HG03575 (cell line): ENCODE results near the gene RARRES2.
A peak's percentile ranks its signal among the peaks of the same experiment; 100 is the strongest.
"Not testable (repeated sequence)": the region's sequence is repeated elsewhere in the genome, so short reads cannot be mapped to it uniquely, and the experiment has no call there.

ENCODE experiments used
- ATAC-seq: cut with Tn5 transposase; IDR thresholded peaks from one replicate; pipeline ENCODE4 v1.9.1; 2021; ENCODE audit not compliant: unreplicated experiment, insufficient number of reproducible peaks, low FRiP score; ENCODE audit errors: extremely low read depth

The RARRES2 gene

DNA sequence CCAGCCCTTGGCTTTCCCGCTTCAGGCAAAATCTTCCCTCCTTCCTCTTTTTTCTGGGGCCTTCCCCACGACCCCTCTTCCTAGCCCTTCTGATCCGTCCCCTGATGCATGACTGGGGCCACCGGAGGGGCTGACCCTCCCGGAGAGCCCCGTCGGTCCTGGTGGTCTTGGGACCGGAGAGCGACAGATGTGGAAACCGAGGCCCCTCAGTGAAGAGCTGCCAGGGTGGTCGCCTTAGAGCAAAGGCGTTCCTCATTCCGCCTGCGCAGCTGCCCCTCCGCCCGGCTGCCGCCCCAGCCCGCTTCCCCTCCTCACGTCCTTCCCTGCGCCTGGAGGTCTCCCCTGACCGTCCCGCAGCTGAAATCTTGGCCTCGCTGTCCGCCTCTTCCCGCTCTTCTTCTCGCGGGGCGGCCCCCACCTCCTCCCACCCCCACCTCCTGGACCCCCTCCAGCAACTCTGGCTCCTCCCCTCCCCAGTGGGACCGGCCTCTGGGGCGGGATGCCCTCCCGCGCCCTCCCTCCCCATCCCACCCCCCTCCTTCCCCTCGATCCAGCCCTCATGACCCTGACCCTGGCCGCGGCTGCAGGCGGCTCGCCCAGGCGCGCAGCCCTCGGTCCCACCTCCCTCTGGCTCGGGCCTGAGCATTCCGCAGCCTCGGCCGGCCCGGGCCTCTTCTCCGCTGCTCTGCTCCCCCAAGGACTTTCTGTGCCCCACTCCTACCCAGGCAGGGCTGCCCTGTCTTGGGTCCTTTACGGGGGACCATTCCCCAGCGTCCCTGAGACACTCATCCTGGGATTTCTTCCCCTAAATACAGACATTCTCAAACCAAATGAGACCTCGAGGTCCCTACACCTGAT, at the start of gene RARRES2:
TSS of gene RARRES2 (minus strand) at position 367 of the 858 bp plus-strand sequence. CDS start 1,020 bp downstream, outside the sequence.
- ATAC-seq = no peak

DNA sequence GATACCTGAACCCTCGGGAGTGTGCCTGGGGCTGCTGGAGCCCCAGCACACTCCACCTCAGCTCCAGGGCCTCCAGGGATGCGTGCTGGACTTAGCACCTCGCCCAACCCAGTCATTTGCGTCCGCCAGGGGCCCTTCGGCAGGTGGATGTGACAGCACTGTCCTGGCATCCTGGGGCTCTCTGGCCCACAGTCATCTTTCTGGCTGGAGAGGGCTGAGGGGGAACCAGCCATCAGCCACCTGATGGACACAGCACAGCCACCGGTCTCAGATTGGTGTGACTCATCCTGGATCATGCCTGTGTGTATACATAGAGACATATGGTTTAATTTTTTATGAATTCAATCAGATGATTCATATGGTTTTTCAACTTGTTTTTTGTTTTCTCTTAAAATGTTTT, 48.8 kb upstream of the RARRES2 start:
- ATAC-seq = no peak

DNA sequence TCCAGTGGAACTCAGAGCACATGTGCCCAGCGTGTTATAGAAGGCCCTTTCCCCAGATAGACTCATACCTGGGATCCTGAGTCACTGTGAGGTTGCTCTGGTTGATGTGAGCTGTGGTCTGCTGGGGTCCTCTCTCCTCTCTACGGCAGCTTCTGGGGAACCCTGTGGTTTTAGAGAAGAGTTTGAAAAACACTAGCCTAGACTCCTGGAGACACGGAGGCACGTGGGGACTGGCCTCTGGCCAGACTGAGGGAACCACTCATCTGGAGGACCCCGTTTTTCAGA, 48.0 kb upstream of the RARRES2 start:
- no peak for ATAC-seq

DNA sequence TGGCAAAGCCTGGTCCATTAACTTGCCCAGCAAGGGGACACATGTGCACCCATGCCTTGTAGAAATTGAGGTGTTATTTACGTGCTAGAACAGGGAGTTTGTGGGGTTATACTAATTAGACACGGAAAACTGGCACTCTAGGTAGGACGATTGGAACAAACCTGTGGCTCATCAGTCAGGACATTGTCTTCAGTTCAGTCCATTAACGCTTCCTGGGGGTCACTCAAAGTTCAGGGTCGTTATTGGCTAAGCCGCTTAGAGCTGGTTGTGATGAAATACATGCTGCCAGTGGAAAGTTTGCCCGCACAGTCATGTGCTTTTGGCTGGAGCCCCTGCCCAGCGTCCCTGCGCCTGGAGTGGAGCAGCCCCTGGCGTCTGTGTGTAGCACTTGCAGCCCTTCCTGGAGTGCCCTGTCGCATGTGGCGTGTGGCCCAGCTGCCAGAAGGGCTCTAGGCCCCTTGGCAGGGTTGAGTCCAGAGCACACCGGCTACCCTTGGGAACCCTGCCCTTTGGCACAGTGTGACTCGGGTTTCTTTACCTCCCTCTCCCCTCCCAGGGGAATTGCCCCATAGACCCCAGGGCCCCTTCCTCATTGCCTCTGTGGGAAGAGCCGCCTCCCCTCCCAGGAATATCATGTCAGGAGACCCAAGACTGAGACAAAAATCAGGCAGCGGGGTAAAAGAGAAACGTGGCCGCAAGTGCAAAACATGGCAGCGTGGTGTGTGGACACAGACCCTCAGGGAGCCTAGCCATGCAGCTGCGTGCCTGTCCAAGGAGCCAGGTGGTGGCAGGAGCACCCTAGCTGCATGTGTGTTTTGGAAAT, 47.5 kb upstream of the RARRES2 start:
- ATAC-seq = no peak

DNA sequence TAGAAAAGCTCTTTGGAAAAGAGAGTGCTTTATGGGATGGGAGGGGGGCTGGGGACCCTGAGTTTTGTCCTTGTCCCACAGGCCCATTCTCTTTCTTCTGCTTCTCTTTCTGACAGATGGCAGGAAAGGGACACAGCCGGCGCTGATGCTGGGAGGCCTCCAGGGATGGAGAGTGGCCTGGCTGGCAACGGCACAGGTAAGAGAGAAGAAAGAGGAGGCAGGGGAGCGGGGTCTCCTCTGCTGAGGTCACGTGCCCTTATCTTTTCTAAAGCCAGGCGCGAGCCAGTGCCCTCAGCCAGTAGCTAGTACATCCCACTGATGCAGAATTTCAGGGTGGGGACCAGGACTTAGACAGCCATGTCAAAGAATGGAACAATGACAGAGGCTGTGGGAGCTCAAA, 46.9 kb upstream of the RARRES2 start:
- no peak for ATAC-seq

DNA sequence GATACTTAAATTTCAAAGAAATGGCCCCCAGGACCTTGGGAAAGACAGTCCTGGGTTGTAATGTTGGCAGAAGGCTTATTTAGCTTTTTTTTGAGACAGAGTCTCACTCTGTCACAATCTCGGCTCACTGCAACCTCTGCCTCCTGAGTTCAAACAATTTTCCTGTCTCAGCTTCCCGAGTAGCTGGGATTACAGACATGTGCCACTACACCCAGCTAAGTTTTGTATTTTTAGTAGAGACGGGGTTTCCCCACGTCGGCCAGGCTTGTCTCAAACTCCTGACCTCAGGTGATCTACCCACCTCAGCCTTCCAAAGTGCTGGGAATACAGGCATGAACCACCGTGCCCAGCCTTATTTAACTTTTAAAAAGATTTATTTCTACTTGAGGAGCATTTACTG, 44.5 kb upstream of the RARRES2 start:
- not testable (repeated sequence) for ATAC-seq

DNA sequence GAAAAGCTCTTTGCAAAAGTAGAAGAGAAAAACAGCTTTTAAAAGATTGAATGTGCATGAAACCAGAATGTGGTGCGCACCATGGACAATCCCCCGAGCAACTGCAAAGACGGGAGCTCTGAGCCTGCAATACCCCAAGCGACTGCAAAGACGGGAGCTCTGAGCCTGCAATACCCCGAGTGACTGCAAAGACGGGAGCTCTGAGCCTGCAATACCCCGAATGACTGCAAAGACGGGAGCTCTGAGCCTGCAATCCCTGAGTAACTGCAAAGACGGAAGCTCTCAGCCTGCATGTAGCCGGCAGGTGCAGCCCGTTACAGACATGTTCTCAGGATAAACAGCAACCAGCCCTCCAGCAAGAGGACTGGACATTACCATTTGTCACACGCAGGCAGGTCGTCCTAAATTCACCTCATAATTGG, 43.9 kb upstream of the RARRES2 start:
- no peak for ATAC-seq

DNA sequence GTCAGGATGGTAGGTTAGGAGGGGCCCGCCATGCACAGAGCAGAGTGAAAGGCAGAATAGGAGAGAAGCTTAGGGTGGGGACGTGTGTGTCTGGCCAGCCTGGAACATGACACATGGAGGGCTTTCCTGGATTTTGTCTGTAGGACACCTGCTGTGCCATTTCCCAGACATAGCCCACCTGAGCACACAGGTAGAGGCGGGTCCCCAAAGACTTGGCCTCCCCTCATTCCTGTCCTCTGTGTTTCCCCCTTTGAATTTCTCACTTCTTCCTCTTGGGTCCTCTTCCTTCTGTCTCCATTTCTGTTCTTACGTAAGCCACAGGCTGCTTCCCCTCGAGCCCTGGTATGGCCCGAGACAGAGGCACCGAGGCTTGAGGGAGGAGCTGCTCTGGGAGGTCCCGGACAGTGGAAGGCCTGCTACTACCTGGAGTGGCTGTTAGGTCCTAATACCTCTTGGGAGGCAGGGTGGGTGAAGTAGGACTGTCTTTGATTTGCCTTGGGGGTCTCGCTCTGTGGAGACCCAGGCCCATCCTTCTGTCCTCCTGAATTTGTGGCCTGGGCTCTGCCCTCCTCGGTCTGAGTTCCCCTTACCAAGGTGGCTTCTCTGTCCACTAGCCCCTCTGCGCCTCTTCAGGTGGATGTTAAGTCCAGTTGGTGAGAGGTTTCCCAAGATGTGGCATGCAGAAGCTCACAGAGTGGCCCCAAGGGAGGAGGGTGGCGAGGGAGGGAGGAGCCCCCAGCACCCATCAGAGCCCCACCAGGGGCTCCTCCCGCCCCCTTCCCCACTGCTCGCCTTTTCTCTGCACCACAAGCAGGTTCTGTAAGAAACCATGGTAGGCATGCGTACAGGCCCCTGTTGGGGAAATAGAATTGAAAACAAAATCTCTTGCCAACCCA, 43.2 kb upstream of the RARRES2 start:
- ATAC-seq = no peak

DNA sequence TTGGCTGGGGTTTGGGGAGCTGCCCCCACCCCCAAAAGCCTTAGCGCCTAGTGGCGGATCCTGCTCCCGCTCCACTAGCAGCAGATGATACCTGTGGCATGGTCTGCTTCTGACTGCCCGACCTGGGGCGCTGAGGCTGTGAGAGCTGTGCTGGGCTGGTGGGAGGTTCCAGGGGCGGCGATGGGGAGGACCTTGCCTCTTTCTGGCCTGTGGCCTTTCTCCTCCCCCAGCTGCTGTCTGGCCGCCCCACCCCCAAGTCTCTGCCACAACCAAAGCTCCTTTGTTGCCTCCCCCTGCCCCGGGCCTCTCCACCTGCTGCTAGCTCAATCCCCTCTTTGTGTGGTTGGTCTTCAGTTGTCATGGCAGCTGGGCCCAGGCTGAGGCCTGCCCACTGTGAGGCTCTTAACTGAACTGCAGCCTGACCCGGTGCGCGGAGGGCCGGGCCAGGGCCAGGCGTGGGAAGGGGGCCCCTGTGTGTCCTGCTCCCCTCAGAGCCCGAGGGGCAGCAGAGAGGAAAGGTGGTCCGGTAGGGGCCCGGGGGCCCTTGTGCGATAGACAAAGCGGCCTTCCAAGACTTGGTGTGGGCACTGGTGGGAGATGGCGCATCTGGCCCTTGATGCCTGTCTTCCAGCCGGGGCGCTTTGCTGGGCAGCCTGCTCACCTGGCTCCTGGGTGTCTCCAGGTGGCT, 42.4 kb upstream of the RARRES2 start:
- no peak for ATAC-seq

DNA sequence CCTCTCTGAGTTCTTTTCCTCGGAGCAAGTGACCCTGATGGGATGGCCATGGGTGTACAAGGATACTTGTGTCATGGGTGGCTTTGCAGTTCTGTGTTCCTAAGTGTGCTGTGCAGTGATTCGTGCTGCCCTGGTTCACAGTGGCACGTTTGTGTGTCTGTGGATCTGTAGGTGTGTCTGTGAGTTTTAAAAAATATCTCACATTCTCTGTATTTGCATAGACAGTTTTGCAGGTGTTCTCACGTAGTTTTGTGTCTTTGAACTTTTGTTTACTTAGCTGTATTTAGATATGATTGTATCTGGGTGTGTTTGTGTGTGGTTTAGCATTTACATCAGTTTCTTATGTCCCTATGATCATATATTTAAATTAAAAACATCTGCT, 41.4 kb upstream of the RARRES2 start:
- no peak for ATAC-seq

DNA sequence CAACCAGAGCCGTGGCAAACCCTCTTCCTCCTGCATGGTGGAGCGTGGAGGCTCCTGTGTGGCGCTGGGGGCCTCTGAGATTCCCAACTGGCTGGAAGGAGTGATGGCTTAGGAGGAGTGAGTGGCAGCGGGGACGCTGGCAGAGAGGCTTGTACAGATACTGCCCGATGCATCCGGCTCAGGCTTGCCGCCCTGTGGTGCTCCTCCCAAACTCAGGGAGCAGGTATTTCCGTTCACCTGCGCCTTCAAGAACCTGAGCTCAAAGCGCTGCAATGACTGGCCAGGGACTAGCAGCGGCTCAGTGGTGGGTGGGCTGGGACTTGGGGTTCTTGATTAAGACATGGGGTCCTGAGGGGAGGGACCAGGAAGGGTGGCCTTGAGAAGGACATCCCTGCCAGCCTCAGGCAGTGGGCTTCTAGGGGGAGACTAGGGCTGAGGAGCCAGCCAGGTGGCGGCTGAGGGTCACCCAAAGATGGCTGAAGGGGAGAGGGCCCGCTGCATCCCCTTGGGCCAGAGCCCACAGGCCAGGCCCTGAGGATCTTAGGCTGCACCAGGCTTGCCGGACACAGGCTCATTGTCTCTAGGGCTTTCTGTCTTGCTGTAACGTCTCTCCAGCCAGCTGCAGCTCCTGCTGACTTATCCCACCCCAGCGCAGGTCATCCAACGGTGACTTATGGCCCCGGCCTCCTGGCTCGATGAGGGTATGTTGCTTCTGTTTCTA, 40.9 kb upstream of the RARRES2 start:
- ATAC-seq = no peak

DNA sequence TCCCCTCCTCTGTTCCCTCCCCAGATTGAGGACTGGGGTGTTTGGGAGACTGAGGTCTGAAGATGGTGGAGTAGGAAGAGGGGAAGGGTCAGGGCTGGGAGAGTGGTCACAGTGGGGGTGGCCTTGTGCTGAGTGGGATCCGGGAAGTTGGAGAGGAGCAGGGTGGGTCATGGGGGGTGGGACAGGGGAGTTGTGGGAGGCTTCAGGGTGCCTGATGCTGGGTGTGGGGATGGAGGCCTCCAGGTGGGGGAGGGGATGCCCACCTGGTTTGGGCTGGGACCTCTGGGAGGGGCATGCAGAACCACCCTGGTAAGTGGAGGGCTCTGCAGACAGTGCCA, 40.3 kb upstream of the RARRES2 start:
- no peak for ATAC-seq

DNA sequence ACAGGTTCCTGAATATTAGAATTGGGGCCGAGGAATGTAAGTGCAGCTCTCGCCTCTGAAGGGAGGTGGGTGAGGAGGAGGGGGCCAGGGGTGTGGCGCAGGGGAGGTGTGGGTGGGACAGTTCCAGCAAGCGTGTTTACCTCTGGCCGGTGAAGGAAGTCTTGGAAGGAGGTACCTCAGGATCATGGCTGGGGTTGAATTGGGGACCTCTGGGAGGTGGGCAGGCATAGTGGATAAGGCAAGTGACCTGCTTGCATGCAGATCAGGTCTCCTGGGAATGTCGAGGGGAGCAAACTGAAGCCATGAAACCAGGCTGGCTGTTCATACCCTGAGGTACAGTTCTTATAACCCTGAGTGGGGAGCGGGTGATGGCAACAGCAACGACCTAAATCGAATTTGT, 39.7 kb upstream of the RARRES2 start:
- ATAC-seq = no peak

DNA sequence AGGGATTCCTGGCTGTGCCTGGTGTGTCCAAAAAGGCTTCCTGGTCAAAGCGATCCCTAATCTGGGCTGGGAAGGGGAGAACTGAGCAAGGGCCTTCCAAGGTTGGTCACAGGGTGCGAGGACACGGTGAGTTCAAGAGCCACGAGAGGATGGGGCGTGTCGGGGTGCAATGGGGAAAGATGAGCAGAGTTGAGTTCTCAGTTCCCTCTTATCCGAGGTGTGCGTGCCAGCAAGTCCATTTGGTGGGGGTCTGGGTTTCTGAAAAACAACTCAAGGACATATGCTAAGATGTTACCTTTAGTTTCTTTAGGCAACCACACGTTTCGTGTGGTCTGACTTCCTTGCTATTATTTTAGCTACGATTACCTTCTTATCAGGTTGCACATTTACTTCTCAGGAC, 39.0 kb upstream of the RARRES2 start:
- no peak for ATAC-seq

DNA sequence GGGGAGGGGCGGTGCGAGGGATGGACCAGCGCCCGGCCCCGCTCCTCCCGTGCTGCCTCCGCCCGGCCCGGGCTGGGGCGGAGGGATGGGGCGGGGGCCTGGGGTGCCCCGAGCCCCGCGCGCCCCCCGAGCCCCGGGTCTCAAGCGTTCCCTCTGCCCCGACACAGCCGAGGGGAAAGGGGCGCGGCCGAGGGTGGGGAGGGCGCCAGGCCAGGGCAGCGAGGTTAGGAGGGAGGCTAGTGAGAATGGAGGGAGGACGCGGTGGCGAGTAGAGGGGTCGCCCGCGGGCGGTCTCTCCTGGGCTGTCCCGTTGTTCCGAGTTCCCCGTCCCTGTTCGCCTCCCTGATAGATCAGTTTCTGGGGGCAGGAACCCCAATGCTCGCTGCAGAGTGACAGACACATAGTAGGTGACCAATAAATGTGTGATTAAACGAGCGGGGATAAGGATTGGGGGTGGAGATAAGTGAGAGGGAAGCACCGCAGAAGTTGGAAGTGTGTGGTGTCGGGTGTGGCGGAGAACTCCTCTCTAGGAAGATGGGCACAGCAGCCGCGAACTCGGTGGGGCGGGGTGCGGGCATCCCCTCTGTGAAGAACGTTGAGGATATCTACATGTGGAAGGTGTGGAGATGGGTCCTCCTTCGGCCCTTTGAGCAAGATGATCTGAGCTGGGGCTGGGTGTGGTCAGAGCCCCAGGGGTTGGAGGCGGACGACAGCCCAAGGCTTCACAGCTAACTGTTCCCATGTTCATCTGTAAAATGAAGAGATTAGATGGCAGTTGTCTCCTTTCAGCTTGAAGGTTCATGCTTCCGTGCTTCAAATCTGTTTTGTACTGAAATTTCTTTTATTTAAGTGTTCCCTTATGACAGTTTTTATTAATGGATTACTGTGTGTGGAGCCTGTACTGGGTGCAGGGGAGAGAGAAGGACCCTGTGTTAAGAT, 38.3 kb upstream of the RARRES2 start:
- ATAC-seq = peak; percentile 1

DNA sequence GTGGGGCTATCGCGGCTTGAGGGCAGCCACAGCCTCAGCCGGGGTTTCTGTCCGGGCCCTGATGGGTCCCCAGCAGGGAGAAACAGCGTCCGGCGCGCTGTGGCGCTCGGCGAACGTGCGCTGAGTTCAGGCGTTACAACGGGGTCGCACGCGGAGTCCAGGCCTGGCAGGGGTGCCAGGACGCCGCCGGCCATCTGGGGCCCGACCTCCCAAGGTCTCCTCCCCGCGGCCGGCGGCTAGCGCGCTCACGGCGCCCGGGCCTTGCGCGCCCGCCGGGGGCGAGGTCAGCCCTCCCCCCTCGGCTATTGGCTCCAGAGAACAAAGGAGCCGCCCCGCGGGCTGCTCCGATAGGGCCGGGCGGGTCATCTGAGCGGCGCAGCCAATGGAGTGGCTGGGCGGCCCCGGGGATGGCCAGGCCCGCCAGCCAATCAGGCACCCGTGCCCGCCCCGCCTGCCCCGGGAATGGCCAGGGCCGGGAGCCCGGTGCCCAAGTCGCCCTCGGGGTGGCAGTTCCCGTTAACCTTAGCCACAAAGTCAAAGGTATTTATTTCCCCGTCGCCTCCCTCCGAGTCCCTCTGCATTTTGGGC, 37.5 kb upstream of the RARRES2 start, which contains the start of gene ZNF775:
TSS of gene ZNF775 (plus strand) at position 478 of the 588 bp plus-strand sequence. CDS start 9,141 bp downstream, outside the sequence.
- ATAC-seq = peak; percentile 35
